Gastrocnemius medialis (tissue), 4 donors: ENCODE measurements around the gene GATC. TPM values are rescaled to one million over a fixed set of nuclear protein-coding genes. Genes with fewer than 3 reads are reported as not detected.

Experiments
- ATAC-seq, 2 donors: fragments of 150-250 bp; one replicate each; pipeline ENCODE4 v1.9.1; 2016
- DNase-seq, 2 donors: peaks; one replicate each; pipeline ENCODE4 v3.0.0-alpha.2; 2019
- H3K27ac ChIP-seq, 4 donors: fragments of 200-600 bp; sonication (generic); 1 replicate in 1 of 4; 2 replicates in 3 of 4; pipeline ENCODE4 v1.5.1; 2016 to 2018; ENCODE audit warnings: mild to moderate bottlenecking in 2 of 4, moderate library complexity in 1 of 4
- H3K27me3 ChIP-seq, 3 donors: fragments of 200-600 bp; sonication (generic) in 2 of 3; 1 replicate in 1 of 3; 2 replicates in 2 of 3; pipeline versions ENCODE4 v1.5.1 to v1.6.0; 2016 to 2019; ENCODE audit warnings: mild to moderate bottlenecking in 1 of 3, moderate library complexity in 1 of 3
- H3K36me3 ChIP-seq, 2 donors: fragments of 200-600 bp; sonication (generic) in 1 of 2; one replicate each; pipeline ENCODE4 v1.5.1; 2017 to 2018
- H3K4me1 ChIP-seq, 2 donors: fragments of 200-600 bp; sonication (generic) in 1 of 2; one replicate each; pipeline ENCODE4 v1.5.1; 2016 to 2017; ENCODE audit warnings: mild to moderate bottlenecking in 2 of 2
- H3K4me3 ChIP-seq, 4 donors: fragments of 200-600 bp; sonication (generic) in 3 of 4; 1 replicate in 1 of 4; 2 replicates in 3 of 4; pipeline ENCODE4 v1.5.1; 2016 to 2019; ENCODE audit warnings: mild to moderate bottlenecking in 2 of 4
- H3K9me3 ChIP-seq, 3 donors: fragments of 200-600 bp; sonication (generic) in 2 of 3; 1 replicate in 1 of 3; 2 replicates in 2 of 3; pipeline ENCODE4 v1.5.1; 2016 to 2019
- CTCF ChIP-seq, 5 experiments: fragments of 450-650 bp in 3 of 5; fragments of 200-600 bp in 2 of 5; sonication (generic) in 2 of 5; IDR thresholded peaks in 4 of 5; conservative IDR thresholded peaks in 1 of 5; 1 replicate in 4 of 5; 2 replicates in 1 of 5; pipeline ENCODE4 v1.5.1; 2016 to 2019; ENCODE audit warnings: antibody characterized with exemption in 5 of 5, mild to moderate bottlenecking in 3 of 5, moderate library complexity in 3 of 5
- POLR2A ChIP-seq, 2 donors: fragments of 450-650 bp; IDR thresholded peaks; one replicate each; pipeline ENCODE4 v1.6.1; 2017; ENCODE audit warnings: antibody characterized with exemption in 2 of 2, mild to moderate bottlenecking in 2 of 2, moderate library complexity in 2 of 2
- in situ Hi-C, 4 donors: fragments of 200-750 bp; cut with MboI; loops; one replicate each; pipeline versions ENCODE4 v1.15.0 to v1.8.0; 2017; ENCODE audit warnings: low sequenced_read_pairs in 4 of 4
- intact Hi-C: fragments of 100-400 bp; cut with DNase I; formaldehyde crosslinking; loops from one replicate; pipeline ENCODE4 v1.15.1; 2023; ENCODE audit warnings: low total_unique reads
- total RNA-seq, 4 donors: library from RNA; depleted of rRNA; stranded (reverse); fragments of >200 nt; gene quantifications; one replicate each; pipeline versions ENCODE4 v1.1.0 to v1.2.3, GENCODE V29; 2016

The GATC gene
- total RNA-seq, 4 donors from 2014 or later, result 14.5 to 20.7 (median 18.4) TPM

GRCh38 chr12:120432772-120433525, 13.3 kb upstream of the GATC start:
- Histone ChIP-seq H3K4me3 (no peak overlapping the region), H3K9me3 (no peaks in the 10 kb centered on the region), H3K4me1 (peaks cover 0 to 4% of the 10 kb centered on the region in 2 donors), H3K27me3 (no peaks in the 10 kb centered on the region), H3K27ac (no peak overlapping the region), H3K36me3 (no peaks in the 10 kb centered on the region)
- TF ChIP-seq CTCF (IDR thresholded peaks at IDR 0.05 in 4 of 5, conservative IDR thresholded peaks at IDR 0.05 in 1 of 5), result no peak
- TF ChIP-seq POLR2A (IDR thresholded peaks at IDR 0.05), result no peak
- intact Hi-C loops, result loop anchor here (5.0 kb wide), 1 partner anchor 106 kb away; the partner anchor contains the start of gene PLA2G1B
- DNase-seq (no peak), ATAC-seq (no peak)
- in situ Hi-C loops, result loop anchor here in 1 of 4 donors (10.0 kb wide), 1 partner anchor 108 kb away; the partner anchor contains the start of gene PLA2G1B

- intact Hi-C loops, result loop anchor here (2.0 to 5.0 kb wide), 5 partner anchors 31 to 579 kb away; partner anchors contain the start of genes C12orf43, COQ5, DYNLL1 and SRSF9
- peaks cover 0 to 14% of the 10 kb centered on the region in 2 donors for H3K36me3 ChIP-seq
- peaks cover 16 to 21% of the 10 kb centered on the region in 2 donors for H3K4me1 ChIP-seq
- H3K9me3 ChIP-seq, result no peaks in the 10 kb centered on the region
- ATAC-seq (peak; percentile 98 to 100), DNase-seq (peak; percentile 96 to 98)
- in situ Hi-C loops, result loop anchor here in 1 of 4 donors (10.0 kb wide), 1 partner anchor 113 kb away; the partner anchor contains the start of gene PLA2G1B
- peak within 1 kb of the TSS; percentile 82 to 98 (median 89) for H3K27ac ChIP-seq
- no peaks in the 10 kb centered on the region for H3K27me3 ChIP-seq
- TF ChIP-seq CTCF (IDR thresholded peaks at IDR 0.05 in 4 of 5, conservative IDR thresholded peaks at IDR 0.05 in 1 of 5) (peak in 1 of 5 experiments; percentile 20), POLR2A (IDR thresholded peaks at IDR 0.05) (peak; percentile 61 to 72)
- H3K4me3 ChIP-seq, result peak within 1 kb of the TSS; percentile 74 to 92 (median 84)
Observed at GRCh38 chr12:120437735-120438494, 8.3 kb upstream of the GATC start, which contains the start of gene COX6A1. Gene COX6A1 (plus strand): TSS chr12:120438113. CDS start chr12:120438127, 14 bp downstream.

- in situ Hi-C loops (loop anchor here in 1 of 4 donors (10.0 kb wide), 1 partner anchor 114 kb away; the partner anchor contains the start of gene PLA2G1B), intact Hi-C loops (loop anchor here (2.0 to 5.0 kb wide), 5 partner anchors 30 to 578 kb away; partner anchors contain the start of genes C12orf43, COQ5, DYNLL1 and SRSF9)
- DNase-seq (no peak), ATAC-seq (peak in 1 of 2 donors; percentile 1)
- TF ChIP-seq CTCF (IDR thresholded peaks at IDR 0.05 in 4 of 5, conservative IDR thresholded peaks at IDR 0.05 in 1 of 5) (no peak), POLR2A (IDR thresholded peaks at IDR 0.05) (no peak)
- Histone ChIP-seq H3K36me3 (peaks cover 0 to 22% of the 10 kb centered on the region in 2 donors), H3K27me3 (no peaks in the 10 kb centered on the region), H3K4me3 (peak overlapping the region; percentile 74 to 92 (median 84)), H3K27ac (peak overlapping the region; percentile 82 to 98 (median 89)), H3K4me1 (peaks cover 16 to 21% of the 10 kb centered on the region in 2 donors), H3K9me3 (no peaks in the 10 kb centered on the region)
Observed at GRCh38 chr12:120438495-120439198, 7.6 kb upstream of the GATC start.
